ENCODE measurements around the gene MAPK12.

MAPK12 gene

DNA sequence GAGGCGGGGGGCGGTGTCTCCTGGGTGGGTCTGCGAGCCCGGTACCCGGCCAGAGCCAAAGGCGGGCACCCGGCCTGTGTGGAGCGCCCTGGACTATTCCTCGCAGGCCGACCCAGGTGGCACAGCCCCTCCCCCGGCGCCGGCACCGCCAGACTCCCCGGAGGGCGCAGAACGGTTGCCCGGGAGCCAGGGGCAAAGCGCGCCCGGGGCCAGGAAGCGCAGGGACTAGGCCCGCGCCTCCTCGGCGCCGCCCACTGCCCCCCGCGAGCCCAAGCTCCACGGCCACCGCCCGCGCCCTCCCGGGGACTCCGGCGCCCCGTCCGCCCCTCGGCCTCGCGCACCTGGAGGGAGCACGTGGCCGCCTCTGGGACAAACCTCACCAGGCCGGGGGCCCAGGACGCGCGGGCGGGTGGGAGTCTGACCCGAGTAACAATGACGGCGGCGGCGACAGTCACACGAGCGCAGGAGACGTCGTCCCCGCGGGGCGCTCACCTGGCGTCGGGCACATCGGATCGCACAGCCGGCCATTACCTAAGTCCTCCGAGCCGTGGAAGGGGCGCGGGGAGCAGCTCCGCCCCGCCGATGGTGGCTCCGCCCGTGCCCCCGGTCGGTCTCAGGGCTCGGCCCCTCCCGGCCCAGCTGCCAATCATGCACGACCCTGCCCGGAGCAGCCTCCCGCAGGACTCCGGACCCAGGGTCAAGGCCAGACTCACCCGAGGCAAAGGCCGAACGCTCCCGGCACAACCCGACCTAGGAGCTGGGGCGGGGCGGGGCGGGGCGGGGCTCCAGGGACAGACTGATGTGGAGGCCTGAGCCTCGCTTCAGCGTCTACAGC lies 38.5 kb upstream of the MAPK12 start:
- no peak for DNase-seq

DNA sequence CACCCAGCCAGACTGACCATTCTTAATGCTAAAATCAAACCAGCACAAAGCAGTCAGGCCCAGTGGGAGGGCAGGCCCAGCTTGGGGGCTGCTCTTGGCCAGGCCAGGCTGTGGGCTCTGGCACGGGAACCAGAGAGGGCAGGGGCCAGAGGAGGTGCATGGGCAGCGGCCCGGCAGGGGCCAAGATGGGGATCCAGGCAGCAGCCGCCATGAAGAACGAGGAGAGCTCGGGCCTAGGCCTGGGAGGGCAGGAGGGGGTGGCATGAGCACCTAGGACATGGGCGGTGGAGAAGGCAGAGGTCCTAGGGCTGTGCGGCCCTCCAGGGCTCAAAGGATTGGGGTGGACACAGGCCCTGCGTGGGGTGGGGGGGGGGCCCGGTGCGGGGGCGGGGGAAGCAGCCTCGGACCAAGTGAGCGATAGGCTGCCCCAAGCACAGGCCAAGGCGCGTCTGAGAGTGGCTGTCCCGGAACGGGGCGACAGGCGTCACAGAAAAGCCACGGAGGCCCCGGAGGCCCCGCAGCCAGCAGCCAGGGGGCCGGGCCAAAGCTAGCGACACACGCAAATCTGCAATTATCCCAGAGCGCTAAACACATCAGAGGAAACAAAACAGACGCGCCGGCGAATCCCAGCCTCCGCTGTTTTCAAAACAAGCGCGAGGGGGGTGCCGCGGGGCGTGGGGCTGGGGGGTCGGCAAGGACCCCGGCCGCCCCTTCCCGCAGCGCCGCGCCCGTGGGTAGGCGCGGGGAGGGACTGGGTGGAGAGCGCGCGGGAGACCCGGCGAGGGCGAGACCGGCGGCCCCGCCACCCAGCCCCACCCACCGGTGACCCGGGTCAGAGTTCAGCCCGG lies 37.7 kb upstream of the MAPK12 start:
- DNase-seq, result no peak

- no peak for DNase-seq
These were observed 36.8 kb upstream of the MAPK12 start for GRCh38 chr22:50298266-50298637.

DNA sequence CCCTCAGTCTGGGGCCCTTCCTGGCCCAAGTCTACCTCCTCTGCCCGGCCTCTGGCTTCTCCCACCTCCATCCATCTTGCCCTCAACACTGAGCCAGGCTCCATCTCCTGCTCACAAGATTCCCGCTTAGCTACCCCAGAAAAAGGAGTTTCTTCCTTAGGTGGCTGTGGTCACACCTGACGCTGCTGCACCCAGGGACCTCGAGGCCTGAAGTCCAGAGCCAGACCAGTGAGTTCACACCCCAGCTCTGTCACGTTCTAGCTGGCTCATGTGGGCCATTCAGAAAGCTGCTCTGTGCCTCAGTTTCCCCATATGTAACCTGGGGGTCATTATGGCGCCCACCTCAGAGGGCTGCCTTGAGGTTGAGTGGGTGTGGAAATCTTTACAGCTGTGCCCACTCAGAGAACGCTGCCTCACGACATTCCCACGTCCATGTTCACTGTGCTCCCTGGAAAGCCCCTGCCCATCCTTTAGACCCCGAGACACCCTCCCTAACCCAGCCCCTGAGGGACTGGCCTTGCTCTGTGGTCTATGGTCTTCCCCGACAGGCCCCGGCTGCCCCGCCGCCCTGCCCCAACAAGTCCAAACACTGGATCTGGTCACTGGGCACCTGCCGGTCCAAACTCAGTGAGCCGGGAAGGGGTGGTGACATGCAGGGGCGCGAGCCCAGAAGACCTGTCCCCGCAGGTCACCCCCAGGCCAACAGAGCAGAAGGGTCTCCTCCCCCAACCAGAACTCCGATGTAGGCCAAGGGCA lies 36.2 kb upstream of the MAPK12 start:
- no peak for DNase-seq

DNA sequence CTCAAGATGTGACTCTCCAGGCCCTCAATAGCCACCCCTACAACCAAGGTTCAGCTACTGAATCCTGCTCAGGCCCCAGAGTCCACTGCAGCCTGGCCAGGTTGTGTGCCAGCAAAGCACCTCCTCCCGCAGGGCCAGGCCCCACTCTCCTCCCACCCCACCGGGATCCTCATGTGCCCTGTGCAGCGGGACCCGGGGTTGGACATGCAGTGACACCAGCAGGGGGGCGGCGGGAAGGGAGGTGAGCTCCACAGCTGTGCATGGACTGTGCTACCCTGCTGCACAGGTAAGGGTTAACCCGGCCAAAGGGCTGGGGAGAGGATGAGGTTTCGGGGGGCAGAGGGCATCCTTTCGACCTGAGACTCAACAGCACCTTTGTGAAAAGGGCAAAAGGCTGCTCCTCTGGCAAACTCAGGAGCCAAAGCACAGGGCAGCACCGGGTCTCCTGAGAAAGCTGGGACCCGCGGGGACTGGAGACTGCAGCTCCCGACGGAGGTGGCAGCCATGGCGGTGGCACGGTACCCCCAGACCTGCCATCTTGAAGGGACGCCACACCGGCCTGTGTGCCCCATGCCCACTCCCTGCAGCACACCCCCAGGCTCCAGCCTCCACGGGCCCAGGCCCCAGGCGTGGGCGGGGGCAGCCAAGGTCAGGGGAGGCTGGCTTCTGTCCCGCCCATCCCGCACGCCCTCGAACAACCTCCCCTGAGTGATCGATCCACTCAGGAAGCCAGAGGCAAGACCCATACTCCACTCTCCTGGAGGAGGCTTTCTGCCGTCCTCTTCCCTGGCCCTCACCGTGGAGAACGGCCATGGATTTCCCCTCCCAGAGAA lies 35.4 kb upstream of the MAPK12 start:
- no peak for DNase-seq

- DNase-seq, result no peak
These were observed 32.8 kb upstream of the MAPK12 start for GRCh38 chr22:50294319-50294656.

- no peak for DNase-seq
These were observed 32.2 kb upstream of the MAPK12 start for GRCh38 chr22:50293441-50294318.

DNA sequence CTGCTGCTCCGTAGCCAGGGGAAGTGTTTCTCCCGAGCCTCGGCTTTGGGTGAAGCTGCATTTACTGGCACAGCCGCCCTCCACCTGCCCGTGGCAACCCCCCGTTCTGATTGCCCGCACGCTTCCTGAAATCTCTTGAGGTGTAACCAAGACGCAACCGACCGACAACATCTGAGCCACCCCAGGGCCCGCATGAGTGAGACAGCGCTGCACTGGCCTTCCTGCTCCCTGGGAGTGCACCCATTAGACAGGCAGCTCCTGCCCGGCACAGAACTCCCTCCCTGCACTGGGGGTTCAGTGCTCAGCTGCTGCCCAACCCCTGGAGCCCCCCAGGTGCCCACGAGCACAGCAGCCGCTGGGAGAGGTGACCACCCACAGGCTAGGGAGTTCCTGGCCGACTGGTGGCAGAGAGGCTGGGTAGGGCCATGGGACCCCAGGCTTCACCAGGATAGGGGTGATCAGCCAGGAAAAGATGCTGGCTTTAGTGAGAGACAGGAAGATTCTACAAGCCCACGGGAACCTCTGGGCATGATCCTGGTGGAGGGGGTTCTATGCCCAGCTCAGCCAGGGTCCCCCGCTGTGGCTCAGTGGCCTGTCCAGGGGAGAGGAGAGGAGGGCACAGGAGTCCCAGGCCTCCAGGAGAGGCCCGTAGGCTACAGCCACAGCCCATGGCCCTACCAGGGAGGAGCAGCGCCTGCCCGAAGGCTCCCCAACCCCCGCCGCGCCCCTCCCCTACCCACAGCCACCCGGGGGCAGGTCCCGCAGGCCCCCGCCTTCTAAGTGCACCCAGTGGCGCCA lies 31.4 kb upstream of the MAPK12 start:
- no peak for DNase-seq

- DNase-seq, result no peak
These were observed 28.6 kb upstream of the MAPK12 start for GRCh38 chr22:50289942-50290630.

DNA sequence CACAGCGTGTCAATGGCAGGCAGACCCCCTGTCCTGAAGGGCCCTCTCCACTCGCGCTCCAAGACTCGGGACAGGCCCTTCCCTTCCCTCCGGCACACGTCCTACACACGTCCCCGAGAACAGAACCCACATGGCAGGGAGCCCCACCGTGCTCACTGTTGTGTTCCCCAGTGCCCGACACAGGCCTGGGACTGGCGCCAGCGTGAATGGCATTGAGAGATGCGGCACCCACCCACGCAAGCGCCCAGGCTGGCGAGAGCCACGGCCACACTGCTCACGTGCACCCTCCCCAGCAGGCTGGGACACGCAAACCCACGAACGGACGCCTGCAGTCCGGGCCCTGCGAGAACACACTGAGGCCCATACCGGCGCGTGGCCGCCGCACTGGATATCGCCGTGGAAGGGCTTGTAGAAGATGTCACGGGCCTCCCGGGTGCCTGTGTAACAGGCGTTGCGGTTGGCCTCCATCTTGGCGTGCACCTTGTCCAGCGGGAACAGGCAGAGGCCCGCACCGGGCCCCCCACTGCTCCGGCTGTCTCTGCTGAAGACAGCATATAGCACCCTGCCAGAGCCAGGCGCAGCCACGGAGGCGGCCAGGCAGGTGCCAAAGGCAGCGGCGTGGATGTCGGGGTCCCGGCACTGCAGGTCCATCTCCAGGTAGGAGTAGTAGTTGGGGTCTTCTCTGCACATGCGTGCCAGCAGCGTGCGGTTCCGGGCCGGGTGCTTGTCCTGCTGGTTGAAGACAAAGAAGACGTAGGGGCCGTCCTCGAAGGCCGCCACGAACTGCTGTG lies 27.9 kb upstream of the MAPK12 start:
- no peak for DNase-seq

DNA sequence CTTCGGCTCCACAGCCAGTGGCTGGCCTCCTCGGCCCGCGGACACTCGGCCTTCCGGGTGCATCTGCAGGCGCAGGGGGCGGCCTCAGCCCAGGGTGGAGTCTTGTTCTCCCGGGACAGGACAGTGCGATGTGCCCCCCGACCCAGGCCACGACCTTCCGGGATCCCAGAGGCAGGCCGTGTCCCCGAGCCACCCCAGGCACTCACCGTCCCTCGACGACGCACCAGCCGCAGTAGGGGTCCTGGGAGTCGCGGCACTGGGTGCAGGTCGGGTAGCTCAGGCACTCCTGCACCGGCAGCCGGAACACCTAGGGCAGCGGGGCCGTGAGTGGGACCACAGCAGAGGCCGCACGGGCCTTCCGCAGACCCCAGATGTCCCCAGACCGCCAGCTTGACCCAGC lies 26.2 kb upstream of the MAPK12 start:
- no peak for DNase-seq

DNA sequence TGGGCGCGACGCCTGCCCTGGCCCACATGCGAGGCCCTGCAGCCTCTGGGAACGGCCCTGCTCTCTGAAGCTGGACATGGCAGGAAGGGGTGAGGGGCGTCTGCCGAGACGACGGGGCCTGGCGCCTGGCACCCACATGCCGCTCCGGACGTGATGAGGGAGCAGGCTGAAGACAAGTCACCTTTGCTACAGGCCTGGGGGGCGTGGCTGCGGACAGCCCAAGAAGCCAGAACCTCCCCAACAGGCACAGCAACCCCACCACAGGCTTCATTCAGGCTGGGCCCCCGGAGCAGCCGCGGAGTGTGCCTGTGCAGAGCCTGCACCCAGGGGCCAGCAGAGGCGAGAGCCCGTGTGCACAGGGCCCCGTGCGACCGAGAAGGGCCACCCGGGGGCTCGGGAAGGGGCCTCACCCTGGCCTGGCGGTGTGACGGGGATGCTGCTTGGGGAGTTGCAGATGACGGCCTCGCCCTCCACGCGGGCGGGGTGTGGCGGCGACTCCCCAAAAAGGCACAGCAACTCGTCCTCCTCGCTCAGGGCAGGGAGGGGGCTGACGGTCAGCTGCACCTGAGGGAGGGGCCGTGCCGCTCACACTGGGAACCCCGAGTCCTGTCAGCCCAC lies 25.3 kb upstream of the MAPK12 start:
- DNase-seq, result no peak

DNA sequence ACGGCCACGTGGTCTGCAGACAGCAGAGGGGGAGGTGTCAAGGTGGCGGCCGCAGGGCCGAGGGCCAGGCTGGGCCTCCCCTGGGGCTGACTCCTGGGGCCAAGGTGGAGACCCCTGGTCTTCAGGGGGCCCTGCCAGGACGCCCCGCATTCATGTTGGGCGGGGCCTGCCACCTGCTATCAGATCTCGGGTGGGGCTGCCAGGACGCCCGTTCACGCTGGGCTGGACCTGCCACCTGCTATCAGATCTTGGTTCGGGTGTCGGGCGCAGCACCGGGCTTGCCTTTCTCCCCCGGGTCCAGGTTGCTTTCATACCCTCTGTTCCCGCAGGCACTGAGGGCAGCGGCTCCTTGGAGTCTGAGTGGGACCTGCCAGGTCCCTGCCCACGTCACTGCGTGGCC lies 24.8 kb upstream of the MAPK12 start:
- no peak for DNase-seq

- DNase-seq, result no peak
These were observed 24.2 kb upstream of the MAPK12 start for GRCh38 chr22:50285568-50286229.

DNA sequence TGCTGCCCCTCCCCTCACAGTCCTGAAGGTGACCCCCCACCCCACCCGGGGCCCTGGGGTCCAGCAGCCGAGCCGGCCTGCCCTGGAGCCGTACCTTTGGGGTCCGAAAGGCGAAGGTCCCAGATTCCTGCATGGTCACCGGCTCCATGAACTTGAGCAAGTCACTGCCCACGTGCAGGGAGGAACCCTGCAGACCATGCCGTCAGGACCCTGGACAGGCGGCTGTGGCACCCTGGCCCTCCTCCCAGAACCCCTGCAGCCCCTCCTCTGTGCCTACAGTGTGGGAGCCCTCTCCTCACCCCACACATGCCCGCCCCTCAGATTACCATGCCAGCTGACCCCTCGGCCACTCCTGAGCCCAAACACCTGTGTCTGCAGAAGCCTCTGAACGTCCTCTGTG lies 23.0 kb upstream of the MAPK12 start:
- DNase-seq, result no peak

GRCh38 chr22:50283821-50284220 lies 22.3 kb upstream of the MAPK12 start:
- no peak for DNase-seq

DNA sequence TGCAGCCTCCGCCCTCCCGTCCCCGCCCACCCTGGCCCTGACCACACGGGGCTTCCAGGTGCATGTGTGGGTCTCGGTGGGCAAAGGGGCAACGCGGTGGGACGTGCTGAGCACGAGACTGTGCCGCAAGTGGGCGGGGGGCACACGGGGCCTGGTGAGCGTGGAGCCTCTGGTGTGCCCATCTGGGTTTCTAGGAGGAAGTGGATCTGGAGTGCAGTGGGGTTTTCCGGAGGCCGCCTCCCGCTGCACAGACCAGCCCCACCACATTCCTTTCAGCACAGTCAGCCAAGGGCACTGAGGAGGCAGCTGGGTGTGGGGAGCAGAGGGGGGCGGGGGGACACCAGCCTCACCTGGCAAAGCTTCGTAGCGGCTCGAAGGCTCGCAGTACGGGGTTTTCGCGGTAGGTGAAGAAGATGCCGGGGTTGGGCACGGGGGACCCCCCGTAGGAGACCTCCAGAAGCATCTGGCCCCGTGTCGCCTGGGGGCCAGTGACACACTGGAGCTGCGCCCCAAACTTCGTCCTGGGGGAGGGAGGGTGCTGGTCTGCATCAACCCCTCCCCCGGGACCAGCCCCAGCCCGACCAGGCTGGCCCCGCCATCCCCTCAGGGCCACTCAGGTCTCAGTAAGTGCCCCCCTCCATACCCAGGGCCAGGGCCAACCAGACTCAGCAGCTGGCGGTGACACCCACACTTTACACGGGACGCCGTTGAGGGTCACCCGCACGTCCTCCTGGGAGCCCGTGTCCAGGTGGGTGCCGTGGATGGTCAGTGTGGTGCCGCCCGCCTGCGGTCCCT lies 21.1 kb upstream of the MAPK12 start:
- no peak for DNase-seq

All from GDM1 (cell line).